B cell (primary cell): ENCODE measurements around the gene AKT3. TPM values are rescaled to one million over a fixed set of nuclear protein-coding genes. Genes with fewer than 3 reads are reported as not detected.

Experiments
- ATAC-seq: fragments of 200-7000 bp; cut with Tn5 transposase; one replicate; pipeline ENCODE4 v1.10.0; 2021; ENCODE audit warnings: low read depth, mild to moderate bottlenecking, moderate number of reproducible peaks, moderate library complexity
- CTCF ChIA-PET: fragments of 350-600 bp; sonication (Branson Sonifier 250); formaldehyde crosslinking; loops from one replicate; lab custom pipeline; 2021; ENCODE audit warnings: antibody characterized with exemption, inconsistent platforms; lab: Charles Lee
- POLR2A ChIA-PET: fragments of 350-600 bp; sonication (Branson Sonifier 250); formaldehyde crosslinking; loops from one replicate; lab custom pipeline; 2021; ENCODE audit warnings: antibody characterized with exemption; lab: Charles Lee
- DNase-seq: peaks from one replicate; pipeline ENCODE4 v3.0.0; 2013
- H2AFZ ChIP-seq: 2 replicates; pipeline ENCODE4 v1.6.1; 2012; ENCODE audit warnings: mild to moderate bottlenecking, low read depth, low read length; ENCODE audit not compliant: insufficient read depth, poor library complexity, severe bottlenecking
- H3K27ac ChIP-seq, 2 donors: 1 replicate in 1 of 2; 2 replicates in 1 of 2; pipeline ENCODE4 v1.5.1; 2012 to 2013; ENCODE audit warnings: low read length in 2 of 2, mild to moderate bottlenecking in 2 of 2, moderate library complexity in 1 of 2
- H3K27me3 ChIP-seq, 4 experiments: fragments of 200-600 bp in 1 of 4; sonication (generic) in 1 of 4; replicated peaks in 1 of 4; 1 replicate in 2 of 4; 2 replicates in 2 of 4; pipeline versions ENCODE4 v1.6.1 to v1.7.0; 2013 to 2016; ENCODE audit warnings: low read length in 3 of 4, mild to moderate bottlenecking in 2 of 4, mixed read lengths in 1 of 4, moderate library complexity in 1 of 4; ENCODE audit not compliant: insufficient read depth in 4 of 4, control insufficient read depth in 3 of 4; ENCODE audit errors: control extremely low read depth in 1 of 4
- H3K36me3 ChIP-seq, 2 experiments: replicated peaks in 1 of 2; 1 replicate in 1 of 2; 2 replicates in 1 of 2; pipeline versions ENCODE4 v1.6.1 to v1.7.1; 2013; ENCODE audit warnings: low read length in 1 of 2; ENCODE audit not compliant: insufficient read depth in 2 of 2, control insufficient read depth in 1 of 2; ENCODE audit errors: control extremely low read depth in 1 of 2, extremely low read depth in 1 of 2
- H3K4me1 ChIP-seq, 2 donors: fragments of 200-600 bp in 1 of 2; sonication (generic) in 1 of 2; 1 replicate in 1 of 2; 2 replicates in 1 of 2; pipeline versions ENCODE4 v1.5.1 to v1.6.1; 2013 to 2017; ENCODE audit warnings: low read length in 2 of 2; ENCODE audit not compliant: control insufficient read depth in 2 of 2, insufficient read depth in 2 of 2
- H3K4me2 ChIP-seq: replicated peaks from 2 replicates; pipeline ENCODE3; 2012; ENCODE audit warnings: mild to moderate bottlenecking, low read depth, low read length; ENCODE audit not compliant: poor library complexity, severe bottlenecking
- H3K4me3 ChIP-seq, 5 experiments: fragments of 200-600 bp in 1 of 5; sonication (generic) in 1 of 5; 1 replicate in 3 of 5; 2 replicates in 2 of 5; pipeline versions ENCODE4 v1.5.1 to v1.7.0; 2011 to 2016; ENCODE audit warnings: low read length in 4 of 5, mild to moderate bottlenecking in 4 of 5, low read depth in 2 of 5, control low read depth in 1 of 5, moderate library complexity in 1 of 5; ENCODE audit not compliant: insufficient read depth in 1 of 5; ENCODE audit errors: control extremely low read depth in 1 of 5, extremely low read depth in 1 of 5
- H3K79me2 ChIP-seq: fragments of 200-600 bp; sonication (generic); one replicate; pipeline ENCODE4 v1.6.0; 2016; ENCODE audit warnings: low read length; ENCODE audit not compliant: control insufficient read depth, insufficient read depth
- H3K9ac ChIP-seq: fragments of 200-600 bp; sonication (generic); 2 replicates; pipeline ENCODE4 v1.6.1; 2017; ENCODE audit warnings: mild to moderate bottlenecking, low read length, moderate library complexity
- H3K9me3 ChIP-seq, 3 donors: one replicate each; pipeline versions ENCODE4 v1.6.1 to v1.7.1; 2013; ENCODE audit warnings: low read length in 2 of 3; ENCODE audit not compliant: control insufficient read depth in 2 of 3, insufficient read depth in 1 of 3; ENCODE audit errors: control extremely low read depth in 1 of 3
- H4K20me1 ChIP-seq: 2 replicates; pipeline ENCODE4 v1.6.0; 2012; ENCODE audit warnings: mild to moderate bottlenecking, low read length; ENCODE audit not compliant: insufficient read depth, control insufficient read depth, poor library complexity, severe bottlenecking
- H3K27ac Mint-ChIP-seq: one replicate; pipeline ENCODE4 v1.8.0; 2021; ENCODE audit warnings: mixed read lengths
- H3K27me3 Mint-ChIP-seq: one replicate; pipeline ENCODE4 v1.8.0; 2021; ENCODE audit warnings: mixed read lengths
- H3K4me1 Mint-ChIP-seq: one replicate; pipeline ENCODE4 v1.8.0; 2021; ENCODE audit warnings: mixed read lengths
- H3K4me3 Mint-ChIP-seq: one replicate; pipeline ENCODE4 v1.8.0; 2021; ENCODE audit warnings: mixed read lengths
- H3K9me3 Mint-ChIP-seq: one replicate; pipeline ENCODE4 v1.8.0; 2022; ENCODE audit warnings: mixed read lengths; ENCODE audit not compliant: insufficient read depth
- CTCF ChIP-seq: fragments of 200-600 bp; IDR thresholded peaks from one replicate; pipeline ENCODE4 v1.8.0; 2022; ENCODE audit warnings: antibody characterized with exemption, mild to moderate bottlenecking
- EZH2 ChIP-seq: IDR thresholded peaks from 2 replicates; pipeline ENCODE4 v1.6.1; 2012; ENCODE audit warnings: borderline replicate concordance, low read depth, mild to moderate bottlenecking, moderate library complexity, low read length; ENCODE audit not compliant: insufficient read depth, poor library complexity, severe bottlenecking
- WGBS: methylation state at CpG from one replicate; pipeline ENCODE4 v1.1.5; 2013; ENCODE audit warnings: missing lambda C conversion rate; ENCODE audit not compliant: insufficient coverage; 5-methylcytosine and 5-hydroxymethylcytosine counted together
- intact Hi-C: fragments of 100-400 bp; cut with micrococcal nuclease; formaldehyde crosslinking; loops from one replicate; pipeline ENCODE4 v1.10.0; 2022
- polyA plus RNA-seq: library from polyadenylated mRNA; depleted of rRNA; stranded (reverse); fragments of >200 nt; gene quantifications from 2 replicates; pipeline ENCODE4 v1.2.3, GENCODE V29; 2012
- total RNA-seq, 2 donors: library from RNA; stranded (reverse); fragments of 120-200 nt in 1 of 2; gene quantifications; 1 replicate in 1 of 2; 2 replicates in 1 of 2; pipeline versions ENCODE4 v1.2.3 to v1.2.4, GENCODE V29; 2013 to 2022

AKT3 gene
- total and polyA plus RNA-seq, 2 donors (not counting 1 experiment from before 2014, with no cell fraction given) = 4.4 to 148 TPM

GRCh38 chr1:243471026-243471685 is 378.9 kb downstream of the AKT3 start:
- POLR2A ChIA-PET = interaction anchor here (0.6 kb wide), 1 partner anchor 1500 kb away, joined by 8 read pairs; no protein-coding TSS in a partner anchor
- 96% methylated on average over 9 of the region's 17 CpGs for WGBS
- H3K4me2 ChIP-seq = no peak overlapping the region

More at GRCh38 chr1:243471026-243471685, 378.9 kb downstream of the AKT3 start:
- CTCF ChIA-PET = no interaction called here
- no peak overlapping the region for H3K4me3 Mint-ChIP-seq
- Histone ChIP-seq H2AFZ (no peak overlapping the region), H3K4me3 (no peak overlapping the region), H4K20me1 (no peaks in the 10 kb centered on the region), H3K9me3 (no peaks in the 10 kb centered on the region), H3K27ac (no peak overlapping the region), H3K27me3 (no peaks in the 10 kb centered on the region), H3K79me2 (no peaks in the 10 kb centered on the region), H3K4me1 (peaks cover 14 to 18% of the 10 kb centered on the region in 2 donors), H3K9ac (no peak overlapping the region), H3K36me3 (peaks cover 0 to 8% of the 10 kb centered on the region in 2 experiments)
- H3K9me3 Mint-ChIP-seq = no peaks in the 10 kb centered on the region
- DNase-seq (no peak), ATAC-seq (no peak)
- TF ChIP-seq EZH2 = no peak
- no peak for TF ChIP-seq CTCF
- peak overlapping the region; percentile 15 for H3K27ac Mint-ChIP-seq
- intact Hi-C loops = no loop called here
- peaks cover 30% of the 10 kb centered on the region for H3K4me1 Mint-ChIP-seq
- no peaks in the 10 kb centered on the region for H3K27me3 Mint-ChIP-seq
